ENCODE data around the gene DPYD. TPM values are rescaled to one million over a fixed set of nuclear protein-coding genes. Genes with fewer than 3 reads are reported as not detected.

The DPYD gene
- total RNA-seq, 1 donor = 81.9 TPM

DNA sequence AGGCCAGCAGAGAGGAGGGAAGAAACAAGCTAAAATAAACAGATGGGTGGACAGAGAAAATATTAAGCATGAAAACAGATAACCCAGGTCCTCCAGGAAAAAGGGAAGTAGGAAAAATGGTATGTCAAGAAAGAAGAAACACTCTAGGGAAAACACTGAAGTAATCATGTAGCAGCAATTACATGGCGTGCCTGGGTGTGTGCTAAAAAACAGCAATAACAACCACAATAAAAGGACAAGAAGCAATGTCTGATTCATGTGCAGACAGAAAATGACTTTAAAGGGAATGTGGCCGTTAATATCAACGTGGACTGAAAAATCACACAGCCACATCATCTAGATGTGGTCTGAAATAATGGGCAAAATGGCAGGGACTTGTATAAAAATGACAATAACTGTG is 829.6 kb downstream of the DPYD start:
- no peak overlapping the region for H3K4me3 ChIP-seq (ENCODE audit: low read depth, low read length)
- TF ChIP-seq, protein P1, sequence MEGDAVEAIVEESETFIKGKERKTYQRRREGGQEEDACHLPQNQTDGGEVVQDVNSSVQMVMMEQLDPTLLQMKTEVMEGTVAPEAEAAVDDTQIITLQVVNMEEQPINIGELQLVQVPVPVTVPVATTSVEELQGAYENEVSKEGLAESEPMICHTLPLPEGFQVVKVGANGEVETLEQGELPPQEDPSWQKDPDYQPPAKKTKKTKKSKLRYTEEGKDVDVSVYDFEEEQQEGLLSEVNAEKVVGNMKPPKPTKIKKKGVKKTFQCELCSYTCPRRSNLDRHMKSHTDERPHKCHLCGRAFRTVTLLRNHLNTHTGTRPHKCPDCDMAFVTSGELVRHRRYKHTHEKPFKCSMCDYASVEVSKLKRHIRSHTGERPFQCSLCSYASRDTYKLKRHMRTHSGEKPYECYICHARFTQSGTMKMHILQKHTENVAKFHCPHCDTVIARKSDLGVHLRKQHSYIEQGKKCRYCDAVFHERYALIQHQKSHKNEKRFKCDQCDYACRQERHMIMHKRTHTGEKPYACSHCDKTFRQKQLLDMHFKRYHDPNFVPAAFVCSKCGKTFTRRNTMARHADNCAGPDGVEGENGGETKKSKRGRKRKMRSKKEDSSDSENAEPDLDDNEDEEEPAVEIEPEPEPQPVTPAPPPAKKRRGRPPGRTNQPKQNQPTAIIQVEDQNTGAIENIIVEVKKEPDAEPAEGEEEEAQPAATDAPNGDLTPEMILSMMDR (IDR thresholded peaks at IDR 0.05; ENCODE audit: insufficient read depth, low read length) = no peak
- no peak for DNase-seq (ENCODE audit: low read depth)

DNA sequence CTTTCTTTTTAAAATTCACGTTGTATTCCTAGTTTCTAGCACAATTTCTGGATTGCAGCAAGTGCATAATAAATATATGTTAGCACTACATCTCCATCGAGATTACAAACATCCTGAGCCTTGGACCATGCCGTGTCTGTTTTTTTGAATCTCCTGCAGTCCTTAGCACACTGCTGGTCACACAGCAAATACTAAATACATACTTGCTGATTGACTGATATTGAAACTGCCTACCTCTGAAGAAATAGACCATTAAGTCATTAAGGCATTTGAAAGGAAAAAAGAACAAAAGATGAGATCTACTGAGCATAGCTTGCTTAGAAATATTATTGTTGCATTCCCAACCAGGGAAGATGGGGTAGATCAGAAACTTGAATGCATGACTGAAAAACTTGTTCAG is 830.1 kb downstream of the DPYD start:
- TF ChIP-seq, protein P1 (IDR thresholded peaks at IDR 0.05; ENCODE audit: insufficient read depth, low read length) = no peak
- DNase-seq (ENCODE audit: low read depth) = no peak
- H3K4me3 ChIP-seq (ENCODE audit: low read depth, low read length) = no peak overlapping the region

DNA sequence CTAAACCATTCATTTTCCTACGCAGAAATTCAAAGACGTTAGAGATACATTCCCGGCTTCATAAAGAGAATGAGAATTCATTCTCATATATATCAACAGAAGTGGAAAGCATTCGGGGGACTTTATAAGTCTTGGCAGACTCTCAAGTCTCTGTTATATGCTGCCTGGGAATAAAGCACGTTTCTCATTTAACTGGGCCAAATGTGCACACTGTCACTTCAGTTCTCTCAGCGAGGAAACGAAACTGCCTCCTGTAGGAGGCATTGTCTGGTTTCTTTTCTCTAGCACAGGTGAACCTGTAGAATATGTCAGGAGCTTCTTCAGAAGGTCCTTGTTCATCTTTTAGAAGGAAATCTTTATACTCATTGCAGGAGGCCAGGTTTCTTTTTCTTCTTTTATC is 831.7 kb downstream of the DPYD start:
- no peak overlapping the region for H3K4me3 ChIP-seq (ENCODE audit: low read depth, low read length)
- TF ChIP-seq, protein P1 (IDR thresholded peaks at IDR 0.05; ENCODE audit: insufficient read depth, low read length) = no peak
- DNase-seq (ENCODE audit: low read depth) = no peak

DNA sequence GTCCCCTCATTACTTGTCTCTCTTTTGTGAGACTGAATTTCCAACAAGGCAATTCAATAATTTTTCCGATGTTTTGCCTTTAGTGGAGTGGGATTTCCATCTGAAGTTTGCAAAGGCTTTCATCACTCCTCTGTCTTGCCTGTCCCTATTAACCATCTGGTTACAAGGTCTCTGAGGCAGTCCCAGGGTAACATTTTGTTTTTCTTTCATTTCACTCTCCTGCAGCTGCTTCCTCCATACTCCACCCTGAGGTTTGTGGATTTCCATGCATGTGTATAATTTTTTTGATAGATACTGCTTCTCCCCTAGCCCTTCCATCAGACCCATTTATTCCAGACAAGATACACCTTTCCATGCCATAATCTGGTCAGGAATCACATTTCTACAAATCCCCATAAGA is 832.4 kb downstream of the DPYD start:
- no peak for DNase-seq (ENCODE audit: low read depth)

DNA sequence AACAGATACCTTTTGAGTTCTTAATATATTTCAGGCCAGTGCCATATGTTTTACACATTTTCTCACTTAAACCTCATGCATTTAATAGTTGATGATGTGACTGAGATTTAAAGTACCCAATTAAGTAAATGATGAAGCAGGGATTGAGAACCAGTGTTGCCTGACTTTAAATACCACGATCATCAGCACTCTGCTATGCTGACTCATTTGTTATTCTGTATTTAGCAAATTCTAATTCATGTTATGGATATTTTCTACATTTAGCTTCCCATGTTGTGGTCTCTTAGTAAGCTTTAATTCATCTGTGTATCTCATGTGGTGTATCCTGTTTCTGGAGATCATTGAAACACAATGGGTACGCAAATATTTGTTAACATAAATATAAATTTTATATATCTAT is 836.3 kb downstream of the DPYD start:
- DNase-seq (ENCODE audit: low read depth) = no peak
- TF ChIP-seq, protein P1 (IDR thresholded peaks at IDR 0.05; ENCODE audit: insufficient read depth, low read length) = no peak
- no peak overlapping the region for H3K4me3 ChIP-seq (ENCODE audit: low read depth, low read length)

More for the DNA sequence above, 832.4 kb downstream of the DPYD start:
- no peak overlapping the region for H3K4me3 ChIP-seq (ENCODE audit: low read depth, low read length)
- TF ChIP-seq, protein P1 (IDR thresholded peaks at IDR 0.05; ENCODE audit: insufficient read depth, low read length) = no peak

DNA sequence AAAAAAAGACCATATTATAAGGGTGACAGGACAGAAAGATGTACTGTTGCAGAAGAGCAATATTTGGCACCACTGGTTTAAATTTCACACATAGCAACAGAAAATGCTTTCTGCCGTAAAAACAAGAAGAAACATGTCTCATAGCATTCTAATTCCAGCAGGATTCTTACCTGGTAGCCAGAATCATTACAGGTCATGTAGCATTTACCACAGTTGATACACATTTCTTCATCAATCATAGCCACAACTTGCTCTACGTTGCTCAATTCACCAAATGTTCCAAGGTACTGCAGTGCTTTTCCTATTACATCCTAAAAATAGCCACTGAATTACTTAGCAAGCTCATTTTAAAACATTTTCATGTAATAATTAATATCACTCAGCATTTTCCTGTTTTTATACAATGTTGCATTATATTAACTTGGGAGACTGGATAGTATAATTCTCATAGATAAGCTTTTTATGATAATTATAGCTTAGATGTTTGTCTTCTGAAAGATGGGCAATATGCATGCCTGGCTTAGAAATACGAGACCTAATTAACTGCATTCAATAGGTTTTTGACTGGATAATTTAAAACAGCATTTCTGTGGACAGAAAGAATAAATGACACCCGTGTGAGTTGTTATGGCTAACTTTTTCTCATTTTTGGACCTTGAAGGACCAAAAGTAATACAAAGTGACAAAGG is 838.5 kb downstream of the DPYD start:
- H3K4me3 ChIP-seq (ENCODE audit: low read depth, low read length) = no peak overlapping the region
- no peak for DNase-seq (ENCODE audit: low read depth)
- TF ChIP-seq, protein P1 (IDR thresholded peaks at IDR 0.05; ENCODE audit: insufficient read depth, low read length) = no peak

DNA sequence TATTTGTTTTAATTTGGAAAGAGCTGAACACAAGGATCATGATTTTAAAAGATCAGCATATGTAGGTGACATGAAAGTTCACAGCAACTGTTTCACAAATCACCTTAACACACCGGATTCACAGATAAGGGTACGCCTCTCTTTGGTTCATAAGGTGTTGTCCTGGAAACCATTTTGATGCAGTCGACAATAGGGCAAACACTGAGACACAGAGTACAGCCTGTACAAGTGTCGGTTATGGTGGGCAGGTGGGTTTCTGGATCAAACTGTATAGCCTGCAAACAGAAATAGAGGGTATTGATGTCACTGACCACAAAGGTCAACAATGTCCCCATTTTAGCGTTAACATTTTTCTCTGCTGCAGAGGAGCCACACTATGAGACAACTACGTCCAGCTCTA is 842.0 kb downstream of the DPYD start:
- no peak for DNase-seq (ENCODE audit: low read depth)
- H3K4me3 ChIP-seq (ENCODE audit: low read depth, low read length) = no peak overlapping the region
- TF ChIP-seq, protein P1 (IDR thresholded peaks at IDR 0.05; ENCODE audit: insufficient read depth, low read length) = no peak
